Osteoblast (primary cell): ENCODE measurements around the gene PHIP. TPM values are rescaled to one million over a fixed set of nuclear protein-coding genes. Genes with fewer than 3 reads are reported as not detected.

Experiments
- DNase-seq: peaks from one replicate; pipeline ENCODE4 v3.0.0; 2011; ENCODE audit warnings: low spot score, mixed read lengths; ENCODE audit not compliant: insufficient read length; ENCODE audit errors: missing footprints
- H2AFZ ChIP-seq: 2 replicates; pipeline ENCODE4 v1.6.0; 2011; ENCODE audit warnings: mild to moderate bottlenecking, low read length
- H3K27ac ChIP-seq: 2 replicates; pipeline ENCODE4 v1.5.1; 2011; ENCODE audit warnings: mild to moderate bottlenecking, low read depth, low read length, moderate library complexity
- H3K27me3 ChIP-seq: 2 replicates; pipeline ENCODE4 v1.6.0; 2012; ENCODE audit warnings: mild to moderate bottlenecking, control low read depth, inconsistent platforms, low read length, moderate library complexity; ENCODE audit not compliant: insufficient read depth
- H3K36me3 ChIP-seq: 2 replicates; pipeline ENCODE4 v1.5.1; 2011; ENCODE audit warnings: mild to moderate bottlenecking, low read length, control low read depth, moderate library complexity; ENCODE audit not compliant: insufficient read depth
- H3K4me1 ChIP-seq: 2 replicates; pipeline ENCODE4 v1.5.1; 2011; ENCODE audit warnings: mild to moderate bottlenecking, low read length, control low read depth, moderate library complexity; ENCODE audit not compliant: insufficient read depth
- H3K4me2 ChIP-seq: 2 replicates; pipeline ENCODE4 v1.6.0; 2011; ENCODE audit warnings: mild to moderate bottlenecking, low read length; ENCODE audit not compliant: insufficient read depth
- H3K4me3 ChIP-seq: fragments of 200-600 bp; sonication (generic); 3 replicates; pipeline ENCODE4 v1.5.1; 2012; ENCODE audit warnings: mild to moderate bottlenecking, low read length, inconsistent platforms; ENCODE audit not compliant: insufficient read depth
- H3K79me2 ChIP-seq: 2 replicates; pipeline ENCODE4 v1.6.0; 2012; ENCODE audit warnings: mild to moderate bottlenecking, low read length, control low read depth, inconsistent platforms; ENCODE audit not compliant: insufficient read depth
- H3K9me3 ChIP-seq: 2 replicates; pipeline ENCODE4 v1.5.1; 2011; ENCODE audit warnings: low read depth, low read length, control low read depth
- H4K20me1 ChIP-seq: 2 replicates; pipeline ENCODE4 v1.6.0; 2012; ENCODE audit warnings: mild to moderate bottlenecking, low read length, control low read depth; ENCODE audit not compliant: insufficient read depth
- CTCF ChIP-seq: IDR thresholded peaks from 2 replicates; pipeline ENCODE4 v1.5.1; 2011; ENCODE audit warnings: mild to moderate bottlenecking, low read depth, low read length, moderate library complexity; ENCODE audit errors: extremely low read depth
- total RNA-seq: library from RNA; depleted of rRNA; stranded (reverse); fragments of >200 nt; gene quantifications from 2 replicates; pipeline ENCODE4 v1.2.3, GENCODE V29; 2012

Gene PHIP
- total RNA-seq, 1 donor: 23.9 TPM

- Histone ChIP-seq H3K4me1 (peaks cover 12% of the 10 kb centered on the region), H2AFZ (no peak overlapping the region), H3K4me2 (no peak overlapping the region), H3K27ac (no peak overlapping the region), H3K36me3 (peaks cover 5% of the 10 kb centered on the region), H3K79me2 (peaks cover 57% of the 10 kb centered on the region), H3K9me3 (no peaks in the 10 kb centered on the region), H3K27me3 (no peaks in the 10 kb centered on the region), H3K4me3 (no peak overlapping the region), H4K20me1 (no peaks in the 10 kb centered on the region)
- TF ChIP-seq CTCF: no peak
- no peak for DNase-seq
Observed at GRCh38 chr6:79065232-79065631, 12.8 kb downstream of the PHIP start.

GRCh38 chr6:79064635-79065034, 13.4 kb downstream of the PHIP start:
- Histone ChIP-seq H2AFZ (no peak overlapping the region), H3K36me3 (peaks cover 8% of the 10 kb centered on the region), H3K27ac (no peak overlapping the region), H4K20me1 (no peaks in the 10 kb centered on the region), H3K4me2 (no peak overlapping the region), H3K27me3 (no peaks in the 10 kb centered on the region), H3K4me3 (no peak overlapping the region), H3K9me3 (no peaks in the 10 kb centered on the region), H3K79me2 (peaks cover 53% of the 10 kb centered on the region), H3K4me1 (peaks cover 9% of the 10 kb centered on the region)
- TF ChIP-seq CTCF: no peak
- DNase-seq: no peak

- Histone ChIP-seq H3K79me2 (peaks cover 42% of the 10 kb centered on the region), H3K4me2 (peak overlapping the region; percentile 24)
Observed at GRCh38 chr6:79062708-79063107, 15.3 kb downstream of the PHIP start.

GRCh38 chr6:79057746-79058145, 20.3 kb downstream of the PHIP start:
- H3K4me3 ChIP-seq: no peak overlapping the region
- H3K36me3 ChIP-seq: peaks cover 22% of the 10 kb centered on the region
- no peaks in the 10 kb centered on the region for H3K9me3 ChIP-seq
- H2AFZ ChIP-seq: no peak overlapping the region
- H3K79me2 ChIP-seq: peaks cover 5% of the 10 kb centered on the region
- no peak for TF ChIP-seq CTCF
- no peak overlapping the region for H3K4me2 ChIP-seq
- DNase-seq: no peak
- no peaks in the 10 kb centered on the region for H4K20me1 ChIP-seq
- H3K27ac ChIP-seq: no peak overlapping the region
- no peaks in the 10 kb centered on the region for H3K27me3 ChIP-seq
- H3K4me1 ChIP-seq: peaks cover 2% of the 10 kb centered on the region

More at GRCh38 chr6:79062708-79063107, 15.3 kb downstream of the PHIP start:
- Histone ChIP-seq H3K4me3 (no peak overlapping the region), H3K27ac (no peak overlapping the region), H2AFZ (no peak overlapping the region), H3K27me3 (no peaks in the 10 kb centered on the region), H3K9me3 (no peaks in the 10 kb centered on the region), H3K36me3 (peaks cover 15% of the 10 kb centered on the region), H3K4me1 (peaks cover 6% of the 10 kb centered on the region), H4K20me1 (no peaks in the 10 kb centered on the region)
- no peak for TF ChIP-seq CTCF
- no peak for DNase-seq
